C4-2B (cell line): ENCODE results near the gene FCGR1A.
"Not testable (repeated sequence)": the region's sequence is repeated elsewhere in the genome, so short reads cannot be mapped to it uniquely, and the experiment has no call there.

Experiments
- ZFX ChIP-seq: fragments of 450-650 bp; IDR thresholded peaks from 2 replicates; pipeline ENCODE4 v1.6.1; 2017
- TF ChIP-seq, protein P1 (sequence below): fragments of 450-650 bp; conservative IDR thresholded peaks from 2 replicates; pipeline ENCODE4 v1.5.1; 2017; ENCODE audit warnings: mild to moderate bottlenecking

- TF ChIP-seq, protein P1, sequence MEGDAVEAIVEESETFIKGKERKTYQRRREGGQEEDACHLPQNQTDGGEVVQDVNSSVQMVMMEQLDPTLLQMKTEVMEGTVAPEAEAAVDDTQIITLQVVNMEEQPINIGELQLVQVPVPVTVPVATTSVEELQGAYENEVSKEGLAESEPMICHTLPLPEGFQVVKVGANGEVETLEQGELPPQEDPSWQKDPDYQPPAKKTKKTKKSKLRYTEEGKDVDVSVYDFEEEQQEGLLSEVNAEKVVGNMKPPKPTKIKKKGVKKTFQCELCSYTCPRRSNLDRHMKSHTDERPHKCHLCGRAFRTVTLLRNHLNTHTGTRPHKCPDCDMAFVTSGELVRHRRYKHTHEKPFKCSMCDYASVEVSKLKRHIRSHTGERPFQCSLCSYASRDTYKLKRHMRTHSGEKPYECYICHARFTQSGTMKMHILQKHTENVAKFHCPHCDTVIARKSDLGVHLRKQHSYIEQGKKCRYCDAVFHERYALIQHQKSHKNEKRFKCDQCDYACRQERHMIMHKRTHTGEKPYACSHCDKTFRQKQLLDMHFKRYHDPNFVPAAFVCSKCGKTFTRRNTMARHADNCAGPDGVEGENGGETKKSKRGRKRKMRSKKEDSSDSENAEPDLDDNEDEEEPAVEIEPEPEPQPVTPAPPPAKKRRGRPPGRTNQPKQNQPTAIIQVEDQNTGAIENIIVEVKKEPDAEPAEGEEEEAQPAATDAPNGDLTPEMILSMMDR, result not testable (repeated sequence)
- TF ChIP-seq ZFX, result not testable (repeated sequence)
Observed at GRCh38 chr1:149766241-149766640, 16.3 kb upstream of the FCGR1A start.
